Limb (tissue), 2 donors: ENCODE results near the gene LAPTM5.
A peak's percentile ranks its signal among the peaks of the same experiment; 100 is the strongest.

Experiments
- DNase-seq, 2 donors: peaks; one replicate each; pipeline ENCODE4 v3.0.0-alpha.2; 2016; ENCODE audit errors: extremely low spot score in 2 of 2

The LAPTM5 gene

DNA sequence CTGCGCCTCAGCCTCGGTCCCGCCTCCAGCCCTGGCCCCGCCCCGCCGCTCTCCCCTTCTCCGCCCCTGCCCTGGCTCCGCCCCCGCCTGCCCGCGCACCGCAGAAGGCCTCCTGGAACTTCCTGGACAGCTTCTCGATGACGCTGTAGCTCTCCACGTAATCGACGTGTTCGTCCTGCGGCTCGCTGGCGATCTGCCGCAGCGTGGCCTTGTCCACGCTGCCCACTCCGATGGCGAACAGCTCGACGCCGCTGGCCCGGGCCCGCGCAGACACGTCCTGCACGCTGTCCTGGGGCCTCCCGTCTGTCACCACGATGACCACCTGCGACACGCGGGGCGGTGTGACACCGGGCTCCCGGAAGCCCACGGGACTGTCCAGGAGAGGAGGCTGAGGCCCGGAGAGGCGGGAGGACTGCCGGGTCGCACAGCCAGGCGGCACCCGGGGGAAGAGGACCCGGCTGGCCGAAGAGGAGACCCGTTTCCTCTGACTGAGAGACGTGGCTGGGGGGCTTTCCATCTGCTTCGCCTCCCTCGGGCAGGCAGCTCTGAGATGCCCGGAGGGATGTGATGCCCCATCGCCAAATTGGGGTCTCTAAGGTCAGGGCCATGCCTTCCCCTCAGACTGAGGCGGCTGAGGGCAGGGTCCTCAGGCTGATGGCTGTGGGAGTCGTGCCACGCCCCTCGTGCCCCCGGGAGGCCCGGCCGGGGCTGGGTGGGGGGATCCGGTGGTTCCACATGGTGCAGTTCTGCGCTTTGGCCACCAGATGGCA lies 38.8 kb downstream of the LAPTM5 start:
- DNase-seq, result peak; percentile 95 to 97

DNA sequence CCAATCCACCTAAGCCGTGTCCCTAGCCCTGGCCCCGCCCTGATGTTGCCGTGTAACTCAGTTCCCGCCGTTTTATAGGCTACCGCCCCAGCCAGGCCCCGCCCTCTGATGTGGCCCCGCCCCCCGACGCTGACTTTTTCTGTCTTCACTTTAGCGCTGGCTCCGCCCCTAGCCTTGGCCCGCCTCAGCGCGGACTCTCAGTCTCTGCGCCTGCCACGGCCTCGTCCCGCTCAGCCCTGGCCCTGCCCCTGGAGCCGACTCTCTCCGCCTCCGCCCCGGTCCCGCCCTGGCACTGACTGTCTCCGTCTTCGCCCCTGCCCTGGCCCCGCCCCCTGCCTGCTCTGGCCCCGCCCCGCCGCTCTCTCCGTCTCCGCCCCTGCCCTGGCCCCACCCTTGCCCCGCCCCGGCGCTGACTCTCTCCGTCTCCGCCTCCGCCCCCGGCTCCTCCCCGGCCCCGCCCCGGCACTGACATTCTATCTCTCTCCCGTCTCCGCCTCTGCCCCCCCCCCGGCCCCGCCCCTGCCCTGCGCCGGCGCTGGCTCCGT lies 39.4 kb downstream of the LAPTM5 start:
- peak; percentile 98 to 100 for DNase-seq

DNA sequence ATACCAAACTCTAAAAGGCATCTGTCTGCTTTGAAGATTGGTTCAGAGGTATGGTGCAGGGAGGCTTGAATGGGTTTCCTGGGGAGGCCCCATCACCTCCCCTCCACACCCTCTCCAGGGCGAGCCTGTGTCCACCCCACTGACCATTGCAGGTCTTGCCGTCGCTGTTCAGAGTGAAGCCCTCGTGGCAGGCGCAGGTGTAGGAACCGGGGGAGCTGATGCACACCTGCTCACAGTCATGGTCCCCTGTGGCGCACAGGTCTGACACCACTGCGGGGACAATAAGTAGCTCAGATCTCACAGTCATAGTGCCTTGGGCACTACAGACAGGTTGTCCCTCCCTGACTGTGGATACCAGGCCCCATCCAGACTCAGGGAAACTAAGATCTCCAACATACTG lies 40.9 kb downstream of the LAPTM5 start:
- no peak for DNase-seq

DNA sequence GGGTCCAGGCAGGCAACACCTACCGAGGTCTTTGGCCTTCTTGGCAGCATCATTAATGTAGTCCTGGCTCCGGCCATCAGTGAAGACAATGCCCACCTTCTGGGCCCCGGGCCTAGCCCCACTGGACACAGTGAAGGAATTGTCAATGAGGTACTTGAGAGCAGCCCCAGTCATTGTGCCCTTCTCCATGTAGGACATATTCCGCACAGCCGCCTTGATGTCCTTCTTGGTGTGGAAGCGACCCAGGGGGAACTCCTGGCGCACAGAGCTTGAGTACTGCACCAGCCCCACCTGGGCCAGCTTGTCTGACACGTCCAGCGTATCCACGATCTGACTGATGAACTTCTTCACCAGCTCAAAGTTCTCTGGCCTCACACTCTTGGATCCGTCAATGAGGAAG lies 41.7 kb downstream of the LAPTM5 start:
- DNase-seq, result no peak

DNA sequence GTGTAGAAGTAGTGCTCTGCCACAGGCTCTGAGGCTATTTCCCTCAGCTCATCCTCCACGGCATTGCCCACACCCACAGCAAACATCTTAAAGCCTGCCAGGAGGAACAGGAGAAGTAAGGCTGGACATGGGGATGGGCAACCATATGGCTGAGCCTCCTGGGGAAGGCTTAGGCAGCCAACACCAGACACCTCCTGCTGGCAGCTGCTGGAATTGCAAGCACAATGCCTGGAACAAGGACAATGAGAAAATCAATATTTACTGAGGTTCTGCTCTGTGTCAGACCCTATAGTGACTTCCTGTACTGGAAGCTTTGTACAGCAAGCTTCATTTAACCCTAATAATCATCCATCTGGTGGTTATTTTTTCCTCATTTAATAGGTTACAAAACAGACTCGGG lies 42.4 kb downstream of the LAPTM5 start:
- DNase-seq, result no peak

DNA sequence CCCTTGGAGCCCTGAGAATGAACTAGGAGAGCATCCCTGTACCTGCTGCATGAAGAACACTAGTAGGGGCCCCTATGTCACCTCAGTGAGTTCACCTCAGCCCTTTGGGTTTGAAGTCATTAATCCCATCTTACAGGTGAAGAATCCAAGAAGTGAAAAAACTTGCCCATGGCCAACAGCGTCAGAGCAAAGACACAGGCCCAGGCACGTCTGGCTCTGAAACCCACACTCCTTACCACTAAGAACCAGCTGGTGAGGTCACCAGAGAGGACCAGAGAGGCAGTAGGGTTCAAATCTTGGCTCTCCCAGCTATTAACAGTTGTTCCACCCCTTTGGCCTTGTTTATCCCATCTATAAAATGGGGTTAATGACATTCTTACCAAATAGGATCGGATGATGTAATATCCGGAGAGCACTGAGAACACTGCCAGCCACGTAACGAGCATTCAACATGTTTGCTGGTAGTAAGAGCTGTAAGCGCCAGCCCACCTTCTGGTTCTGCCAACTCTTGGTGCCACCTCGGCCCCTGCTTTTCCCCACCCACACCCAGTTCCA lies 43.0 kb downstream of the LAPTM5 start:
- DNase-seq, result no peak

DNA sequence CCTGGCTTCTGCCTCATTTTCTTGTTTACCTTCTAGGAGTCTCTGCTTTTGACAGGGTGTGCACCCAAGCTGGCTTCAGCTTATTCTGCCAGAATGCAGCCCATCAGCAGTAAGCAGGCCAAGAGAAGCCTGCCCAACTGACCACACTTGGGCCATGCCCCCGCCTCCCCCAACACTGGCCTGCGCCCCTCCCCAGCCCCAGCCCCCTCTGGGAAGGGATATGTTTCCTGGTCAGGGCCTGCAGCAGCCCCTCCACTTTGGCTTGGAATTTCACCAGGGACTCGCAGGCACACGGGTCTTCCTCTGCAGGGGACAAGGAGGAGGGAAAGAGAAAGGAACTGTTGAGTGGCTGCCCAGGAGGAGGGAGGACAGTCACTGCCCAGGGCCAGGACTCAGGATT lies 43.5 kb downstream of the LAPTM5 start:
- DNase-seq, result no peak

DNA sequence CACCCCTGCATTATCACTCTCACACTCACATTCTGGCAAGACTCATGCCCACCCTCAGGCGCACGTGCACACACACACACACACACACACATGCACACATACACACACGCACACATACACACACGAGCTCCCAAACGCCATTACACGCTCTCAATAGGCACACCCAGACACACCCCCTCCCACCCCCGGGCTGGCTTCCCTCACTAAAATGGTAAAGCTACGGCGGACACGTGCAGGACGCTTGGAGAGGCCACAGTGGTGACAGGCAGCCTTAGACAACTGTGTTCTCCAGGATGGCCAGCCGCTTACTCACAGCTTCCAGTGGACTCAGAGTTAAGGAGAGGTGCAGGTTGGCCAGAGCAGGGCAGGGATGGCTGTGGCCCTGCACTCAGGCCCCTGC lies 44.3 kb downstream of the LAPTM5 start:
- peak in 1 of 2 donors; percentile 62 for DNase-seq

DNA sequence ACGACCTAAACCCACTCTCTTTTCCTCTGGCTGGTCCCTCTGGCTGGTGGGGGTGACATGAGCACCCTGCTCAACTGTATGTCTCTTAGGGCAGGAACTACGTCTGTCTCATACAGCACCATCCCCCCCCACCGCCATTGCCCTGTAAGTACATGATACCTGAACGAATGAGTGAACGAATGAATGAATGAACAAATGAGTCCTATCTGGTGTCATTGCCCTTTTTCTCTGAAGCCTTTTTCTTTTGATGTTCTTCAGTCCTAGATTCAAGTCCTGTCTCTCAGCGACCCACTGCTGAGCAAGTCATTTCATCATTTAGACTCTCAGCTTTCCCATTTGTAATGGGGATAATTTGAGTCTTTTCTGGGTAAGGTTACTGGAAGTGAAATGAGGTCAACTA lies 45.0 kb downstream of the LAPTM5 start:
- no peak for DNase-seq

DNA sequence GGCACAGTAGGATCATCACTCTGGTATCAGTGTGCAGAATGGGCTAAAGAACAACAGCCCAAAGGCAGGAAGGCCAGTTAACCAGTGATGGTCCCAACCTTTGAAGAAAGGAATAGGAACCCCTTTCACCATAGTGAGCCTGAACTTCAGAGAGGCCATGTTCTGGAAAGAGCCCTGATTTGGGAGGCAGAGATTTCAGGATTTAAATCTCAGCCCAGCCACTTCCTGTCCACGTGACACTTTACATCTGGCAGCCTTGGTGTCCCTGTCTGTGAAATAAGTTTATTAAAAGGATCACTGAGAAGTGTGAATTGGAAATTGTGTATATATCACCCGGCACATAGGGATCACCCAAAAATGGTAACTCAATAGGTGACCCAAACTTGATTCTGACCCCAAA lies 47.2 kb downstream of the LAPTM5 start:
- no peak for DNase-seq

DNA sequence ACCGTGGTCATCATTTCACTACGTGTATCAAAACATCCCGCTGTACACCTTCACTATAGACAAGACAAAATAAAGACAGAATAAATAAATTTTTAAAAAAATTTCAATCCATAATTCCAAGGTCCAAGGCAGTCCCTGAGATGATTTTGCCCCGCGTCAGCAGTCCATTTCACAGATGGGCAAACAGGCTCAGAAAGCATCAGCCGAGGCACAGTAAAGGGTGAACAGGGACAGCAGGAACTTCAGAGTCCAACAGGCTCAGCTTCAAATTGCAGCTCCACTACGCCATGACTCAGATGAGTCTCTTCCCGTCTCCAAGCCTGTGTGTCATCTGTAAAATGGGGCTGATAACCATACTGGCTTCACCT lies 49.2 kb downstream of the LAPTM5 start:
- no peak for DNase-seq

DNA sequence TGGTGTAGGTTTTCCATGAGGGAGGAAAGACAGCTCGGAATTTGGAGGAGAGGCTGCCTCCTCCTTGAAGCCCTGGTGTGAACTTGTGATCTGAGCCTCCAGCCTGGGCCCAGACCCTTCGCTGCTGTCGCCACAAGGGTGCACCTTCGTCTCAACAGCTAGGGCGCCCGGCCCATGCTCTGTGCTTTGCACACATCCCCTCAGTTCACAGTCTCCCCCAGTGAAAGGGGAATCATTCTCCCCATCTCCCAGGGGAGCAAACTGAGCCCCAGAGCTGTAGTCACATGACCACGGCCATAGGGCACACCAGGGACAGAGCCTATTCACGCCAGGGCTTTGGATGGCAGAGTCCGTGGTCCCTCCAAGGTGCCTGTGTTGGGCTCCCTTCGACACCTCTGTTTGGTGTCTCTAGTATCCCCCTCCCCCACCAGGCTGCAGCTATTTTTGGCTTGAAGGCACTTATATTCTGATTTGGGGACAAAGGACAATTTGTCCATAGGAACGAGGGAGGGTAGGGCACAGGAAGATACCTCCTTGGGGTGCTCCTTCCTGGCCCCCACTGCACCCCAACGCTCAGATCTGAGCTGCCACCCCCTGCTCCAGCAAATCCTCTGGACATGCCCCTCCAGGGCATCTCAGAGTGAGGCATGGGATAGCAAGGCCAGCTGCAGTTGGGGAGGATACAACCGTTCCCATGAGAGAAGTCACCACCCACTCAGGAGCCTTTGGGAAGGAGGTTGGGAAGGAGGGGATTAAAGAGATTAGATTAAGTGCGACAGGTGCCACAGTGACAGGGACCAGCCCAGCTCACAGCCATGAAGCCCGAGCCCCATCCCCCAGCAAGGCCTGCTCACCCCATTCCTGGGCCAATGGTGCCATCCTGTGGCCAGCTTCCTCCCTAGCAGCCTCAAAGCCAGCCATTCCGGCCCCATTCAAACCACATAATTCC lies 49.9 kb downstream of the LAPTM5 start:
- DNase-seq, result peak; percentile 55 to 91

DNA sequence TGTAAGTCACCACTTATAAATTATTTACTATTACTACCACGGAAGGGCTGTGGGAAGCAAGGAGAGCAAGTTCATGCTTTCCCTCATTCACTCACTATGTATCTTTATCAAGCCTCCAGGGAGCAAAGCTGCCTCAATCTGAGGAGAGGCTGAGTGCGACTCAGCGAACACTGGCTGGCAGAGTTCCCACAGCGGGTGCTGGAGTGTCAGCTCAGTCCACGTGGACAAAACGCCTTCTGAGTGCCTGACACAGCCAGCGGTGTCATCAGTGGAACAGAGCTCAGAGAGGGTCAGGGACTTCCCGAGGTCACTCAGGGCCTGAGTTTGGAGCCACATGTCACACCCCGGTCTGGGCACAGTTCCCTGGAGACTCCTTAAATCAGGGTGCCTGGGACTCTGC lies 51.0 kb downstream of the LAPTM5 start:
- no peak for DNase-seq

DNA sequence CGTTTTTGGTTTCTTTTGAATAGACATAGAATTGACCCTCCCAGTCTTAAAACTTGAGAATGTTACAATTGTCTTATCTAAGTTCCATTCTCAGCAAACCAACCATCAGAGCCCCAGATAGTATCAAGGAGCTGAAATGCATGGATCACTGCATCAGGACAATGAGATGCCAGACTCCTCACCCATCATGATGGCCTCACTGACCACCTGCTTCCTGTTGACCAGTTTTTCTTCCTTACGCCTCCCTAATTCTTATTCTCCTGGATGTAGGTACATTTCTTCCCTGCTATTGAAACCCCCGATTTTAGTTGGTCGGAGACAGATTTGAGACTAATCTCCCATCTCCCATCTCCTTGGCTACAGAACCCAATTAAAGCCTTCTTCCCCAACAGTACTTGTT lies 51.9 kb downstream of the LAPTM5 start:
- DNase-seq, result no peak

DNA sequence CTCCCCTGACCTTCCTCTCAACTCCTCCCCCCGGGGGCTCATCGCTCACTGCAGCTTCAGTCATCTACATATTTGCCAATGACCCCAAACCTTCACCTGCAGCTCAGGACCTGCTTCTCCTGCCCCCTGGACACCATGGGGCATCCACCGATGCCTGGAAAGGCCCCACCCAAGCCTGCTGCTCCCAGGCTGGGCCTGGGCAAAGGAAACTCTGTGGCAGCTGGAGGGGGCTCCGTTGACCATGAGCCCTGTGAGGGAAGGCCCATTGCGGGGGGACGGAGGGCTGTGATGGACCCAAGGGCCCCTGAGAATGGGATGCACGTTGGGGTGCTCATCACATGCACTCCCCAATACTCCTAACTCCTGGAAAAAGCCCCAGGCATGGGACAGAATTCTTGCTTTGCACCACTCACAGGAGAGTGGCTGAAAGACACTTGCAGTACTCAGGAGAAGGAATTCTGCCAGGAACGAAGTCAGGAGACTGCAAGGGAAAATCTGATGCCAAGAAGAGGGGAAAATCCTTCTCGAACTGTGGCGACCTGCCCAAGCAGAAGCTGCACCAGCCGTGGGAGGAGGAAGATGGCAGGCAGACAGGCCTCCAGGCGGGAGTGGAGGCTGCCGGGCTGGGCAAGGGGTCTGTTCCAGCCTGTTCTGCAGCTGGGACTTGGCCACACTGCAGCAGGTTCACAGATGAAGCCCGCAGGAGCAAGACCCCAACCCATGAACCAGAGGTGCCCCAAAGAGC lies 52.6 kb downstream of the LAPTM5 start:
- no peak for DNase-seq

DNA sequence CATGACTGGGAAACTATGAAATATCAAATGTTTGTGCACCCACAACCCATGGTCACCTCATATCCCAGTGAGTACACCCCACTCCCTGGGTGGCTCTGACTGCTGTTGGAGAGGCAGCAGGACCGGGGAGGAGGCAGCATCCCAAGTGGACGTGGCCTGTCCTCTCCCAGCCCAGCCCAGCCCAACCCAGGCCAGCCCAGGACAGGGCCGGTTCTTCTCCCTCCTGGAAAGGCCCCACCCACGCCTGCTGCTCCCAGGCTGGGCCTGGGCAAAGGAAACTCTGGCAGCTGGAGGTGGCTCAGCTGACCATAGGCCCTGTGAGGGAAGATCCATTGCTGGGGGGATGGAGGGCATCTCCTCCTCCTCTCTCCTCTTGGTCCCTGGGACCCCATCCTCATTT lies 53.3 kb downstream of the LAPTM5 start:
- DNase-seq, result no peak

DNA sequence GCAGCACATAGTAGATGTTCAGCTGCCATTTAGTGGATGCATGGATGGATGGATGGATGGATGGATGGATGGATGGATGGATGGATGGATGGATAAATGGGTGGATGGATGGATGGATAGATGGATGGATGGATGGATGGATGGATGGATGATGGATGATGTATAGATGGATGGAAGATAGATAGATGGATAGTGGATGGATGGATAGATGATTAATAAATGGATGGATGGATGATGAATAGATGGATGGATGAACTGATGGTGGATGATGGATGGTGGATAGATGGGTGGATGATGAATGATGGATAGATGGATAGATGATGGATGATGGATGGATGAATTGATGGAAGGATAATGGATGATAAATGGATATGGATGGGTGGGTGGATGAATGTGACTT lies 54.8 kb downstream of the LAPTM5 start:
- DNase-seq, result no peak

DNA sequence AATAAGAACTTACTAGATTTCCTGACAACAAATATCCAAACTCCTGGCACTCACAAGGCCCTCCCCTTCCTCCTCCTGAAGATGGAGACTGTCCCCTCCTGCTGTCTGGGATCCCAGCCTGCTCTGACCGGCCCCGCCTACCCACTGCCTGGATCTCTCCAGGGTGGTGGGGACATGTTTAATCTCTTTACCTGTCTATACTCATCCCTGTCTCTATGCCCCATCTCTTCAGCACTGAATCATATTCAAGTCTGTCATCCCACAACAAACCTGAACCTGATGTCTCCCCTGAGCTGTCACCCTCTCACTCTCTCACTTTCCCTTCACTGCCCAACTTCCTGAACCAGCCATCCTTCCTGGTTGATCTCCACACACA lies 56.3 kb downstream of the LAPTM5 start:
- DNase-seq, result no peak

DNA sequence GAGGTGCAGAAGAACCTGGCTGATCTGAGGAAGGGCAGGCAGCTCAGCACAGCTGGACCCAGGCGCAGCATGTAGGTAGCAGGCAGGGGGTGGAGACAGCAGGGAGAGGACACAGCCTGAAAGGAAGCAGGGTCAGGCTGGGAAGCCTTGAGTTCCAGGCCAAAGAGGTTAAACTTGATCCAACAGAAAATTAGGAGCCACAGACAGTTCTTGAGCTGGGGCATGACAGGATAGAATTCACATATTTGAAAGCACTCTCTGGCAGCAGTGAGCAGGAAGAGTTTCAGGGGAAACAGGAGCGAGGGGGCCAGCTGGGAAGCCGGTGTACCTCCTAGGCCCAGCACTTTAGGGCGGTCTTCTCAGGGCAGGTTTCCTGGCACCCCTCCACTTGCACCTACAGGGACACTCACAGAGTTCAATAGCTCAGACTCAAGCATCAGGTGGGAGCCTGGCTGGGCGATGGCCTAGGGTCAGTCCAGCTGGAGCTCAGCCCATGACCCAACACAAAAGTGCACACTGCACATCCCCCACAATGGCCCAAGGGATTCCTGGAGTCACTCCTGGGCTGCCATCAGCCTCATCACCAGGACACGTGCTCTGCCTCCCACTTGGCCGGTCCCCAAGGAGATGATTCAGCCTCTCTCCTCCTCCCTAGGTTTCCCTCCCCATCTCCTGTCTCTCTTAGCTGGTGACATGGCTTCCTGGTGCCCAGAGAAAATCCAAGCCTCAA lies 56.9 kb downstream of the LAPTM5 start:
- no peak for DNase-seq

DNA sequence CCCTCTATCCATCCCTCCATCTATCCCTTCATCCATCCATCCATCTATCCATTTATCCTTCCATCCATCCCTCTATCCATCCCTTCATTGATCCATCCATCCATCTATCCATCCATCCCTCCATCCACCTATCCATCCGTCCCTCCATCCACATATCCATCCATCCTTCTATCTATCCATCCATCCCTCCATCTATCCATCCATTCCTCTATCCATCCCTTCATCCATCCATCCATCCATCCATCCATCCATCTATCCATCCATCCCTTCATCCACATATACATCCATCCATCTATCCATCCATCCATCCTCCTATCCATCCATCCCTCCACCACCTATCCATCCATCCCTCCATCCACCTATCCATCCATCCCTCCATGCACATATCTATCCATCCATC lies 57.8 kb downstream of the LAPTM5 start:
- no peak for DNase-seq
